GF-D8 (cell line): ENCODE results near the gene DCDC2B.
"Not testable (repeated sequence)": the region's sequence is repeated elsewhere in the genome, so short reads cannot be mapped to it uniquely, and the experiment has no call there.

Experiments
- DNase-seq: peaks from one replicate; lab custom pipeline; 2025; lab: John Stamatoyannopoulos, UW

Gene DCDC2B

DNA sequence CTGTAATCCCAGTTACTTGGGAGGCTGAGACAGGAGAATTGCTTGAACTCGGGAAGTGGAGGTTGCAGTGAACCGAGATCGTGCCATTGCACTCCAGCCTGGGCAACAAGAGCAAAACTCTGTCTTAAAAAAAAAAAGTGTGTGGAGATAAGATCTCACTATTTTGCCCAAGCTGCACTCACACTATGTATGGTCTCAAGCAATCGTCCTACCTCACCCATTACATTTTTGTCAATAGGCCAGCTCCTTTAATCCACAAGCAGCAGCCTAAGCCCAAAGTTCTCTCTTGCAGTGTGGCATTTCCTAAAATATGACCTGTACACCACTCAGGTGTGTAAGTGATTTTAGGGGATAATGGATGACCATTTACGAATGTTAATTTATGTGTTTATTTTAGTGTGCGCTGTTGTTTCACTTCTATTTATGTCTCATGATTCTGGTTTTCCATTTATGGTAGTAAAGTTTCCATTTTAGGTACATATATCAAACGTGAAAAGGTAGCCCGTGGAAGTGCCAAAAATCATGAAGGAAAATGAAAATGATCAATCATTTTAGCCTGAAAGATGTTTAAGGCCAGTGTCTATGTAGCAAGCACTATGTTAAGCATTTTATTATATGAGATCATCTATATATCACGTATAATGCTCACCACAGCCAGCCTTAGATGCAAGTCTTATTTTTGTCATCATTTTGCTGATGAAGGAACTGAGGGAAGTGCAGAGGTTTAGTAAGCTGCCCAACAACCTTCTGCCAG, 47.8 kb downstream of the DCDC2B start:
- DNase-seq, result no peak

GRCh38 chr1:32257227-32257508, 48.3 kb downstream of the DCDC2B start:
- DNase-seq, result no peak

DNA sequence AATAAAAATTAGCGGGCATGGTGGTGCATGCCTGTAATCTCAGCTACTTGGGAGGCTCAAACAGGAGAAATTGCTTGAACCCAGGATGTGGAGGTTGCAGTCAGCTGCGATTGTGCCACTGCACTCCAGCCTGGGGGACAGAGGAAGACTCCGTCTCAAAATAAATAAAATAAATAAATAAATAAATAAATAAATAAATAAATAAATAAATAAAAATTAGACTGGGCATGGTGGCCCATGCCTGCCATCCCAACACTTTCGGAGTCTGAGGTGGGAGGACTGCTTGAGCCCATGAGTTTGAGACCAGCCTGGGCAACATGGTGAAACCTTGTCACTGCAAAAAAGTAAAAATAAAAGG, 54.3 kb downstream of the DCDC2B start:
- not testable (repeated sequence) for DNase-seq

- no peak for DNase-seq
These were observed 54.9 kb downstream of the DCDC2B start for GRCh38 chr1:32263744-32264143.
